Caco-2 (cell line): ENCODE measurements around the gene TMPRSS3. TPM values are rescaled to one million over a fixed set of nuclear protein-coding genes. Genes with fewer than 3 reads are reported as not detected.

ENCODE experiments used
- BruUV-seq: library from RNA; stranded (reverse); fragments of 400-500 nt; replicated peaks from 2 replicates; lab custom pipeline; 2021; lab: Mats Ljungman, UMichigan
- CTCF ChIA-PET: fragments of 300-600 bp; sonication (Branson Sonifier 250); formaldehyde crosslinking; loops from one replicate; lab custom pipeline; 2022; ENCODE audit warnings: antibody characterized with exemption; lab: Charles Lee
- POLR2A ChIA-PET: fragments of 300-600 bp; sonication (Branson Sonifier 250); formaldehyde crosslinking; loops from one replicate; lab custom pipeline; 2022; ENCODE audit warnings: antibody characterized with exemption; lab: Charles Lee
- DNase-seq, 2 experiments: peaks; one replicate each; pipeline versions ENCODE4 v3.0.0 to v3.0.0-alpha.2; 2020 to 2022
- H3K27me3 ChIP-seq: replicated peaks from 2 replicates; pipeline ENCODE4 v1.6.0; 2011; ENCODE audit warnings: low read length; ENCODE audit not compliant: control insufficient read depth, insufficient read depth
- H3K36me3 ChIP-seq: 2 replicates; pipeline ENCODE4 v1.5.1; 2011; ENCODE audit warnings: low read length; ENCODE audit not compliant: control insufficient read depth, insufficient read depth
- H3K4me1 ChIP-seq: fragments of 250-450 bp; sonication (Bioruptor Pico); 2 replicates; pipeline ENCODE4 v1.5.1; 2020; ENCODE audit warnings: mild to moderate bottlenecking
- H3K4me3 ChIP-seq: 2 replicates; pipeline ENCODE4 v1.5.1; 2011; ENCODE audit warnings: low read depth, mild to moderate bottlenecking, control low read depth, low read length
- H3K9me3 ChIP-seq: fragments of 250-450 bp; sonication (Bioruptor Pico); 2 replicates; pipeline ENCODE4 v1.5.1; 2020; ENCODE audit warnings: mild to moderate bottlenecking, moderate library complexity
- H3K27ac Mint-ChIP-seq: one replicate; pipeline ENCODE4 v1.8.0; 2022; ENCODE audit warnings: mixed read lengths; ENCODE audit not compliant: unreplicated experiment
- H3K27me3 Mint-ChIP-seq: one replicate; pipeline ENCODE4 v1.8.0; 2022; ENCODE audit warnings: mixed read lengths; ENCODE audit not compliant: insufficient read depth, unreplicated experiment
- H3K36me3 Mint-ChIP-seq: one replicate; pipeline ENCODE4 v1.8.0; 2022; ENCODE audit warnings: mild to moderate bottlenecking, mixed read lengths; ENCODE audit not compliant: insufficient read depth, unreplicated experiment
- H3K4me1 Mint-ChIP-seq: one replicate; pipeline ENCODE4 v1.8.0; 2022; ENCODE audit warnings: low read depth, mixed read lengths; ENCODE audit not compliant: unreplicated experiment
- H3K4me3 Mint-ChIP-seq: one replicate; pipeline ENCODE4 v1.8.0; 2022; ENCODE audit warnings: mild to moderate bottlenecking, moderate library complexity, mixed read lengths; ENCODE audit not compliant: unreplicated experiment
- H3K9me3 Mint-ChIP-seq: one replicate; pipeline ENCODE4 v1.8.0; 2022; ENCODE audit warnings: mixed read lengths; ENCODE audit not compliant: unreplicated experiment
- intact Hi-C: fragments of 100-400 bp; cut with micrococcal nuclease; formaldehyde crosslinking; loops from one replicate; pipeline ENCODE4 v1.10.0; 2022; ENCODE audit not compliant: unreplicated experiment
- total RNA-seq: library from RNA; stranded (reverse); gene quantifications from 2 replicates; pipeline ENCODE4 v1.2.3, GENCODE V29; 2022
- TF ChIP-seq, protein P1 (sequence below), 2 experiments: fragments of 200-600 bp in 1 of 2; IDR thresholded peaks; 1 replicate in 1 of 2; 2 replicates in 1 of 2; pipeline versions ENCODE4 v1.5.1 to v1.8.0; 2011 to 2022; ENCODE audit warnings: antibody characterized with exemption in 1 of 2, control low read depth in 1 of 2, inconsistent platforms in 1 of 2, low read depth in 1 of 2, low read length in 1 of 2, mild to moderate bottlenecking in 1 of 2, moderate library complexity in 1 of 2; ENCODE audit not compliant: insufficient read depth in 1 of 2, severe bottlenecking in 1 of 2, unreplicated experiment in 1 of 2

The TMPRSS3 gene
- total RNA-seq, 1 experiment from 2014 or later, result not detected

- TF ChIP-seq, protein P1, sequence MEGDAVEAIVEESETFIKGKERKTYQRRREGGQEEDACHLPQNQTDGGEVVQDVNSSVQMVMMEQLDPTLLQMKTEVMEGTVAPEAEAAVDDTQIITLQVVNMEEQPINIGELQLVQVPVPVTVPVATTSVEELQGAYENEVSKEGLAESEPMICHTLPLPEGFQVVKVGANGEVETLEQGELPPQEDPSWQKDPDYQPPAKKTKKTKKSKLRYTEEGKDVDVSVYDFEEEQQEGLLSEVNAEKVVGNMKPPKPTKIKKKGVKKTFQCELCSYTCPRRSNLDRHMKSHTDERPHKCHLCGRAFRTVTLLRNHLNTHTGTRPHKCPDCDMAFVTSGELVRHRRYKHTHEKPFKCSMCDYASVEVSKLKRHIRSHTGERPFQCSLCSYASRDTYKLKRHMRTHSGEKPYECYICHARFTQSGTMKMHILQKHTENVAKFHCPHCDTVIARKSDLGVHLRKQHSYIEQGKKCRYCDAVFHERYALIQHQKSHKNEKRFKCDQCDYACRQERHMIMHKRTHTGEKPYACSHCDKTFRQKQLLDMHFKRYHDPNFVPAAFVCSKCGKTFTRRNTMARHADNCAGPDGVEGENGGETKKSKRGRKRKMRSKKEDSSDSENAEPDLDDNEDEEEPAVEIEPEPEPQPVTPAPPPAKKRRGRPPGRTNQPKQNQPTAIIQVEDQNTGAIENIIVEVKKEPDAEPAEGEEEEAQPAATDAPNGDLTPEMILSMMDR (IDR thresholded peaks at IDR 0.05; ENCODE audit: insufficient read depth in 1 of 2, low read depth in 1 of 2, low read length in 1 of 2, severe bottlenecking in 1 of 2, unreplicated experiment in 1 of 2), result no peak
- peak in 1 of 2 experiments; percentile 9 for DNase-seq
- ChIA-PET CTCF (no interaction called here), POLR2A (no interaction called here)
- H3K4me1 ChIP-seq, result no peaks in the 10 kb centered on the region
- Mint-ChIP-seq H3K27ac (no peak overlapping the region), H3K27me3 (no peaks in the 10 kb centered on the region), H3K4me3 (no peak overlapping the region), H3K4me1 (no peaks in the 10 kb centered on the region), H3K36me3 (no peaks in the 10 kb centered on the region), H3K9me3 (no peaks in the 10 kb centered on the region)
- H3K4me3 ChIP-seq, result no peak overlapping the region
- no TSS peak for BruUV-seq
- no peaks in the 10 kb centered on the region for H3K27me3 ChIP-seq
- H3K36me3 ChIP-seq, result no peaks in the 10 kb centered on the region
- intact Hi-C loops, result no loop called here
- no peaks in the 10 kb centered on the region for H3K9me3 ChIP-seq
Measured at GRCh38 chr21:42343556-42343955, 52.3 kb downstream of the TMPRSS3 start.

DNA sequence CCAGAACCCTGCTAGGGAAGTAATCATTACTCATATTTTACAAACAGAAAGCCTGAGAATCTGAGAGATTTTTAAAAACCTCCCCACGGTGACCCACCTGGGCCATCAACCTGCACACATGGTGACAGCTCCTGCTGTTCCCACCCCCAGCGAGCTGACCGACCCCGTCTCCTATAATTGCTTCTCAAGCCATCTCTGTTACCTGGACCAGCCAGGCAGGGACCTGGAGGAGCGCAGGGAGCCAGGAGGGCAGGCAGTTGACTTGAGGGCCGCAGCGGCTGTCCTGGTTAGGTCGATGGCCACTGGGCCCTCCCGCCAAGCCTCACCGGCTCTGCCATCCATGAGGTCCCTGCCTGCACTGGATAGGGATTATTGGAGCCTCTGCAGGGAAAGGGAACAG is 52.8 kb downstream of the TMPRSS3 start:
- Mint-ChIP-seq H3K9me3 (no peaks in the 10 kb centered on the region), H3K4me1 (peaks cover 1% of the 10 kb centered on the region), H3K27ac (no peak overlapping the region), H3K36me3 (no peaks in the 10 kb centered on the region), H3K27me3 (no peaks in the 10 kb centered on the region), H3K4me3 (no peak overlapping the region)
- TF ChIP-seq, protein P1 (IDR thresholded peaks at IDR 0.05; ENCODE audit: insufficient read depth in 1 of 2, low read depth in 1 of 2, low read length in 1 of 2, severe bottlenecking in 1 of 2, unreplicated experiment in 1 of 2), result no peak
- Histone ChIP-seq H3K4me1 (no peaks in the 10 kb centered on the region), H3K4me3 (no peak overlapping the region), H3K9me3 (no peaks in the 10 kb centered on the region), H3K36me3 (no peaks in the 10 kb centered on the region), H3K27me3 (no peaks in the 10 kb centered on the region)
- POLR2A ChIA-PET, result no interaction called here
- intact Hi-C loops, result no loop called here
- CTCF ChIA-PET, result no interaction called here
- peak in 1 of 2 experiments; percentile 4 for DNase-seq
- BruUV-seq, result no TSS peak

DNA sequence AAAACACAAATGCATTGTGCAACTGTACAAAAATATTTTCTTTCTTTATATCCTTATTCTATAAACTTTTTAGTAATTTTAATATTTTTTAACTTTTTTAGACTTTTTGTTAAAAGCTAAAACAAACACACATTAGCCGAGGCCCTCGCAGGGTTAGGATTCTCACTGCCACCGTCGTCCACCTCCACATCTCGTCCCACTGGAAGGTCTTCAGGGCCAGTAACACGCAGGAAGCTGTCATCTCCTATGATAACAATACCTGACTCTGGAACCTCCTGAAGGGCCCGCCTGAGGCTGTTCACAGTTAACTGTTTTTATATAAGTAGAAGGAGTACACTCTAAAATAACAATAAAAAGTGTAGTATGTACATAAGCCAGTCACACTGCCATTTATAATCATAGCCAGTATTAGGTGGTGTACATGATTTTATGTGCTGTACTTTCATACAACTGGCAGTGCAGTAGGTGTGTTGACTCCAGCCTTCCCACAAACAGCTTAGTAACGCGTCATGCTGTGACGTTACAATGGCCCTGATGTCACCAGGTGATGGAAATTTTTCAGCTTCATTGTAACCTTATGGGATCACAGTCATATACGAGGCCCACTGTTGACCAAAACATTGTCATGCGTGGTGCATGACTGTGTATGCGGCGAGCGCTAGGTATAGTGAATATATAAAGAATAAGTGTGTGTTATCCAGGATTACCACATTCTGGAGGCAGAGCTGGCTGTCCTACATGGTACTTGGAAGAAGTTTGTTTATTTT is 53.9 kb downstream of the TMPRSS3 start:
- peaks cover 10% of the 10 kb centered on the region for H3K4me1 Mint-ChIP-seq
- peak in 1 of 2 experiments; percentile 5 for DNase-seq
- Histone ChIP-seq H3K4me3 (no peak overlapping the region), H3K27me3 (no peaks in the 10 kb centered on the region), H3K4me1 (no peaks in the 10 kb centered on the region), H3K9me3 (no peaks in the 10 kb centered on the region), H3K36me3 (no peaks in the 10 kb centered on the region)
- TF ChIP-seq, protein P1 (IDR thresholded peaks at IDR 0.05; ENCODE audit: insufficient read depth in 1 of 2, low read depth in 1 of 2, low read length in 1 of 2, severe bottlenecking in 1 of 2, unreplicated experiment in 1 of 2), result no peak
- H3K9me3 Mint-ChIP-seq, result no peaks in the 10 kb centered on the region
- POLR2A ChIA-PET, result interaction anchor here (0.7 kb wide), 1 partner anchor 389 kb away, joined by 4 read pairs; no protein-coding TSS in a partner anchor
- H3K4me3 Mint-ChIP-seq, result no peak overlapping the region
- no peaks in the 10 kb centered on the region for H3K36me3 Mint-ChIP-seq
- BruUV-seq, result no TSS peak
- CTCF ChIA-PET, result interaction anchor here (0.7 kb wide), 1 partner anchor 70 kb away, joined by 4 read pairs; no protein-coding TSS in a partner anchor
- intact Hi-C loops, result no loop called here
- no peaks in the 10 kb centered on the region for H3K27me3 Mint-ChIP-seq
- H3K27ac Mint-ChIP-seq, result no peak overlapping the region
